K562 (cell line): ENCODE results near the gene YBX1. TPM values are rescaled to one million over a fixed set of nuclear protein-coding genes. Genes with fewer than 3 reads are reported as not detected.

Experiments used
- ATAC-seq: fragments of 200-7000 bp; cut with Tn5 transposase; 3 replicates; pipeline ENCODE4 v1.9.1; 2020; ENCODE audit warnings: moderate library complexity
- BruUV-seq: library from RNA; stranded (reverse); fragments of 400-500 nt; replicated peaks from 2 replicates; lab custom pipeline; 2021; lab: Mats Ljungman, UMichigan
- CTCF ChIA-PET: fragments of 300-600 bp; formaldehyde crosslinking; extraction: SDS; loops from one replicate; lab custom pipeline; 2021; ENCODE audit warnings: low intra/inter-chr PET ratio; lab: Yijun Ruan, JAX
- POLR2A ChIA-PET: fragments of 300-600, 350-650 bp; sonication (Branson Sonifier 250); formaldehyde crosslinking; extraction: SDS; loops from one replicate; lab custom pipeline; 2021; ENCODE audit warnings: antibody characterized with exemption, inconsistent platforms; lab: Yijun Ruan, JAX
- DNase-seq, 4 experiments: peaks; one replicate each; pipeline versions ENCODE4 v3.0.0 to v3.0.0-alpha.2; 2011 to 2018; ENCODE audit warnings: low spot score in 3 of 4, mixed read lengths in 3 of 4; ENCODE audit errors: extremely low read depth in 1 of 4
- FAIRE-seq: peaks from 2 replicates; lab custom pipeline; 2011; peaks lifted over from hg19 to GRCh38; lab: Jason Lieb, UNC
- H2AFZ ChIP-seq: 2 replicates; pipeline ENCODE4 v1.6.0; 2011; ENCODE audit warnings: low read depth, low read length, control low read depth, inconsistent platforms
- H3K27ac ChIP-seq: fragments of 200-600 bp; 3 replicates; pipeline ENCODE4 v1.8.0; 2011; ENCODE audit warnings: low read depth, mild to moderate bottlenecking, control low read depth, inconsistent platforms, low read length, moderate library complexity, mixed read lengths; ENCODE audit errors: extremely low read depth
- H3K27me3 ChIP-seq, 2 experiments: fragments of 300-600 bp in 1 of 2; 2 replicates in 1 of 2; 3 replicates in 1 of 2; pipeline versions ENCODE4 v1.6.0 to v1.8.0; 2011; ENCODE audit warnings: inconsistent platforms in 2 of 2, low read length in 2 of 2, mild to moderate bottlenecking in 1 of 2, mixed read lengths in 1 of 2, moderate library complexity in 1 of 2; ENCODE audit not compliant: control insufficient read depth in 2 of 2, insufficient read depth in 2 of 2
- H3K36me3 ChIP-seq: fragments of 300-600 bp; 3 replicates; pipeline ENCODE4 v1.8.0; 2011; ENCODE audit warnings: mild to moderate bottlenecking, low read length, inconsistent platforms; ENCODE audit not compliant: control insufficient read depth, insufficient read depth
- H3K4me1 ChIP-seq, 2 experiments: fragments of 200-600 bp in 1 of 2; replicated peaks in 1 of 2; 2 replicates in 1 of 2; 3 replicates in 1 of 2; pipeline versions ENCODE4 v1.5.1 to v1.8.0; 2011; ENCODE audit warnings: inconsistent platforms in 2 of 2, low read length in 2 of 2, mild to moderate bottlenecking in 1 of 2, mixed read lengths in 1 of 2, moderate library complexity in 1 of 2; ENCODE audit not compliant: control insufficient read depth in 2 of 2, insufficient read depth in 2 of 2
- H3K4me2 ChIP-seq: 2 replicates; pipeline ENCODE4 v1.6.1; 2011; ENCODE audit warnings: low read length, control low read depth, inconsistent platforms, mixed read lengths; ENCODE audit not compliant: insufficient read depth
- H3K4me3 ChIP-seq: fragments of 200-600 bp; sonication (generic), shearing (Covaris generic); 2 replicates; pipeline ENCODE4 v1.5.1; 2016; ENCODE audit warnings: control low read depth, inconsistent platforms
- H3K79me2 ChIP-seq: fragments of 200-600 bp; 3 replicates; pipeline ENCODE4 v1.8.0; 2011; ENCODE audit warnings: low read length, inconsistent platforms; ENCODE audit not compliant: control insufficient read depth, insufficient read depth
- H3K9ac ChIP-seq, 2 experiments: 2 replicates each; pipeline versions ENCODE4 v1.6.0 to v1.6.1; 2011; ENCODE audit warnings: low read depth in 2 of 2, low read length in 2 of 2, control low read depth in 1 of 2, inconsistent platforms in 1 of 2, mild to moderate bottlenecking in 1 of 2, mixed read lengths in 1 of 2; ENCODE audit not compliant: insufficient read depth in 1 of 2
- H3K9me1 ChIP-seq: one replicate; pipeline ENCODE4 v1.6.0; 2011; ENCODE audit warnings: inconsistent platforms, mild to moderate bottlenecking, low read length, moderate library complexity; ENCODE audit not compliant: control insufficient read depth, insufficient read depth
- H3K9me3 ChIP-seq: replicated peaks from 2 replicates; pipeline ENCODE4 v1.5.1; 2011; ENCODE audit warnings: low read depth, low read length, inconsistent platforms; ENCODE audit not compliant: control insufficient read depth, insufficient read depth
- H4K20me1 ChIP-seq: replicated peaks from 2 replicates; pipeline ENCODE4 v1.6.1; 2011; ENCODE audit warnings: low read length, inconsistent platforms, mixed read lengths; ENCODE audit not compliant: control insufficient read depth, insufficient read depth
- ATF1 ChIP-seq, 2 experiments: fragments of 450-650 bp in 1 of 2; IDR thresholded peaks; 2 replicates each; pipeline ENCODE4 v1.6.1; 2016; ENCODE audit warnings: missing compliant biosample characterization in 1 of 2, missing genetic modification characterization in 1 of 2
- CHCHD3 ChIP-seq: fragments of 250-450 bp; sonication (Bioruptor Pico); IDR thresholded peaks from 2 replicates; pipeline ENCODE4 v2.1.2; 2022; ENCODE audit warnings: mild to moderate bottlenecking
- EGR1 ChIP-seq: fragments of 450-650 bp; conservative IDR thresholded peaks from 2 replicates; pipeline ENCODE4 v1.6.1; 2017; ENCODE audit warnings: mild to moderate bottlenecking
- RUNX1 ChIP-seq: sonication (generic); IDR thresholded peaks from 2 replicates; pipeline ENCODE4 v1.6.1; 2016; ENCODE audit warnings: antibody characterized with exemption, low read depth
- SIN3B ChIP-seq: fragments of 450-650 bp; IDR thresholded peaks from 2 replicates; pipeline ENCODE4 v1.6.1; 2017; ENCODE audit warnings: low read depth, mild to moderate bottlenecking, moderate library complexity
- WGBS: fragments of 100-300 bp; shearing (Covaris generic); methylation state at CpG from one replicate; pipeline ENCODE4 v1.1.6; 2016; ENCODE audit warnings: low coverage, mixed read lengths; ENCODE audit not compliant: insufficient coverage; ENCODE audit errors: missing lambda C conversion rate; 5-methylcytosine and 5-hydroxymethylcytosine counted together
- in situ Hi-C: fragments of 300-500 bp; cut with MboI; formaldehyde crosslinking; loops from 4 replicates; pipeline ENCODE4 v1.15.0; 2018; ENCODE audit warnings: inconsistent platforms, mixed read lengths
- intact Hi-C: fragments of 100-400 bp; cut with micrococcal nuclease; formaldehyde crosslinking; loops from 2 replicates; pipeline ENCODE4 v1.14.2; 2022
- polyA plus RNA-seq, 8 experiments: library from polyadenylated mRNA; depleted of rRNA in 4 of 8; stranded (reverse) in 5 of 8; unstranded in 3 of 8; fragments of >200 nt; fragmentation: Nextera tagmentation in 2 of 8; fragmentation: Illumina TruSeq in 1 of 8; extraction: Ambion mirVana in 2 of 8; extraction: Trizol in 1 of 8; gene quantifications; 2 replicates each; pipeline versions ENCODE4 v1.2.1 to v1.2.3, GENCODE V29; 2011 to 2014; ENCODE audit warnings: inconsistent platforms in 1 of 8, missing spikeins in 1 of 8
- total RNA-seq, 7 experiments: library from RNA; depleted of rRNA in 6 of 7; stranded (reverse); fragments of >200 nt in 6 of 7; fragmentation: Illumina TruSeq in 2 of 7; extraction: Trizol in 2 of 7; gene quantifications; 2 replicates each; pipeline versions ENCODE4 v1.2.1 to v1.2.3, GENCODE V29; 2011 to 2021; ENCODE audit warnings: low replicate concordance in 1 of 7
- TF ChIP-seq, protein P1 (sequence below): fragments of 250-450 bp; sonication (Bioruptor Pico); IDR thresholded peaks from 2 replicates; pipeline ENCODE4 v1.8.0; 2022; ENCODE audit warnings: inconsistent platforms, mild to moderate bottlenecking, moderate library complexity, borderline replicate concordance

YBX1 gene
- total and polyA plus RNA-seq, 9 of the 15 experiments (the other 6 are each of a cell fraction or from before 2014, with no cell fraction given) = 363 to 1,955 (median 1,216) TPM

DNA sequence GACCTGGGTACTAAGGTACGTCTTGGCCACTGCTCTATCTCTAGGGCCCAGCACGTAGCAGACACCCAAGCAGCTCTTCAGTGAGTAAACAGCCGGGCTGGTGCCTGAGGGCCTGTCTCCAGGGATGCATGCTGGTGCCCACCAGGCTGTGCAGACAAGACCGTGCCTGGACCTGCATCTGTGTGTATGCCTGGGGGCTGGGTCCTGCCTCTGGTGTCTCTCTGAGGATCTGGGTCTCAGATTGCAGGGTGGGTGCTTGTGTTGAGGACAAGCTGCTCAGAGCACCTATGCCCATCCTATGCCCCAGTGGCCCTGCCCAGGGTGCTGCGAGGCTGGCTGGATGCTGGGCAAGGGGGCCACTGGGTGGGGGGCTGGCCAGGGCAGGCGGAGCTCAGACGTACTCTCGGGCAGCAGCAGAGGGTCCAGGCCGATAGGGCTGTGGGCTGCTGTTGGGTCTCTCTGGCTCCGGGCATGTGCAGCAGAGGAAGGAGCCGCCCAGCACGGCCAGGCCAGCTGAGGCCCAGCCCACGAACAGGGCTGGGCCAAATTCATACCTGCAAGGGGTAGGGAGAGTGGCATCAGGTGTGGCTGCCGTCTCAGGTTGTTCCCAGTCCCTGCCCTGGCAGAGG is 53.4 kb downstream of the YBX1 start:
- Histone ChIP-seq H3K4me3 (no peak overlapping the region), H3K9me1 (peaks cover 5% of the 10 kb centered on the region), H3K27ac (no peak overlapping the region), H2AFZ (no peak overlapping the region), H3K4me2 (no peak overlapping the region), H3K27me3 (peaks cover 7 to 49% of the 10 kb centered on the region in 2 experiments; a peak in 4 of 5 replicates), H3K9me3 (no peaks in the 10 kb centered on the region), H3K9ac (peak overlapping the region in 1 of 2 experiments; percentile 12; a peak in 1 of 4 replicates), H3K79me2 (no peaks in the 10 kb centered on the region), H3K36me3 (no peaks in the 10 kb centered on the region), H3K4me1 (peaks cover 0 to 40% of the 10 kb centered on the region in 2 experiments; a peak in 3 of 5 replicates), H4K20me1 (peaks cover 5% of the 10 kb centered on the region; the same call in 1 of the 2 replicates)
- BruUV-seq = no TSS peak
- ATAC-seq (no peak; the same call in 2 of the 3 replicates), FAIRE-seq (peak; percentile 54), DNase-seq (peak in 1 of 4 experiments; percentile 30)
- intact Hi-C loops = loop anchor here (10.0 kb wide), 2 partner anchors 391 to 591 kb away; no protein-coding TSS in a partner anchor
- POLR2A ChIA-PET = interaction anchor here (0.7 to 2.0 kb wide), 4 partner anchors 10 to 687 kb away, joined by 3 to 14 read pairs (median 3); no protein-coding TSS in a partner anchor
- in situ Hi-C loops = loop anchor here (25.0 kb wide), 1 partner anchor 148 kb away; no protein-coding TSS in a partner anchor
- CTCF ChIA-PET = no interaction called here
- TF ChIP-seq RUNX1 = no peak
- TF ChIP-seq CHCHD3 (CRISPR knock-in tag) = no peak
- peak; percentile 84 for TF ChIP-seq EGR1
- TF ChIP-seq, protein P1, sequence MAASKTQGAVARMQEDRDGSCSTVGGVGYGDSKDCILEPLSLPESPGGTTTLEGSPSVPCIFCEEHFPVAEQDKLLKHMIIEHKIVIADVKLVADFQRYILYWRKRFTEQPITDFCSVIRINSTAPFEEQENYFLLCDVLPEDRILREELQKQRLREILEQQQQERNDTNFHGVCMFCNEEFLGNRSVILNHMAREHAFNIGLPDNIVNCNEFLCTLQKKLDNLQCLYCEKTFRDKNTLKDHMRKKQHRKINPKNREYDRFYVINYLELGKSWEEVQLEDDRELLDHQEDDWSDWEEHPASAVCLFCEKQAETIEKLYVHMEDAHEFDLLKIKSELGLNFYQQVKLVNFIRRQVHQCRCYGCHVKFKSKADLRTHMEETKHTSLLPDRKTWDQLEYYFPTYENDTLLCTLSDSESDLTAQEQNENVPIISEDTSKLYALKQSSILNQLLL (CRISPR knock-in tag) = no peak
- no peak for TF ChIP-seq ATF1 (CRISPR knock-in tag; IDR thresholded peaks at IDR 0.05)
- TF ChIP-seq ATF1 (tag; IDR thresholded peaks at IDR 0.05) = no peak
- no peak for TF ChIP-seq SIN3B
- 19% methylated on average over 14 of the region's 14 CpGs for WGBS
